ENCODE data around the gene KIRREL2.

The KIRREL2 gene

GRCh38 chr19:35851213-35852028 is 5.3 kb upstream of the KIRREL2 start:
- in situ Hi-C loops (cut with MboI; ENCODE audit: low pct_unique_long_range_greater_than_20kb, low sequenced_read_pairs, unreplicated experiment), result no loop called here
- TF ChIP-seq CTCF (IDR thresholded peaks at IDR 0.05; ENCODE audit: extremely low read depth, insufficient read depth, missing control alignments), result peak; percentile 8
- DNase-seq (ENCODE audit: low spot score), result no peak

GRCh38 chr19:35852029-35852780 is 4.5 kb upstream of the KIRREL2 start, which contains the start of gene NPHS1:
TSS of gene NPHS1 (minus strand) at chr19:35852504. CDS start at chr19:35851837, 667 bp downstream.
- DNase-seq (ENCODE audit: low spot score), result no peak
- in situ Hi-C loops (cut with MboI; ENCODE audit: low pct_unique_long_range_greater_than_20kb, low sequenced_read_pairs, unreplicated experiment), result no loop called here
- TF ChIP-seq CTCF (IDR thresholded peaks at IDR 0.05; ENCODE audit: extremely low read depth, insufficient read depth, missing control alignments), result no peak

- DNase-seq (ENCODE audit: low spot score), result no peak
- no peak for TF ChIP-seq CTCF (IDR thresholded peaks at IDR 0.05; ENCODE audit: extremely low read depth, insufficient read depth, missing control alignments)
- in situ Hi-C loops (cut with MboI; ENCODE audit: low pct_unique_long_range_greater_than_20kb, low sequenced_read_pairs, unreplicated experiment), result no loop called here
These were observed 3.5 kb upstream of the KIRREL2 start for GRCh38 chr19:35853038-35853756.

GRCh38 chr19:35858311-35858710 is 1.6 kb downstream of the KIRREL2 start:
- in situ Hi-C loops (cut with MboI; ENCODE audit: low pct_unique_long_range_greater_than_20kb, low sequenced_read_pairs, unreplicated experiment), result no loop called here
- no peak for TF ChIP-seq CTCF (IDR thresholded peaks at IDR 0.05; ENCODE audit: extremely low read depth, insufficient read depth, missing control alignments)
- DNase-seq (ENCODE audit: low spot score), result no peak

GRCh38 chr19:35859414-35859813 is 2.7 kb downstream of the KIRREL2 start:
- DNase-seq (ENCODE audit: low spot score), result no peak
- TF ChIP-seq CTCF (IDR thresholded peaks at IDR 0.05; ENCODE audit: extremely low read depth, insufficient read depth, missing control alignments), result no peak
- in situ Hi-C loops (cut with MboI; ENCODE audit: low pct_unique_long_range_greater_than_20kb, low sequenced_read_pairs, unreplicated experiment), result no loop called here

GRCh38 chr19:35860436-35860817 is 3.7 kb downstream of the KIRREL2 start:
- in situ Hi-C loops (cut with MboI; ENCODE audit: low pct_unique_long_range_greater_than_20kb, low sequenced_read_pairs, unreplicated experiment), result no loop called here
- no peak for DNase-seq (ENCODE audit: low spot score)
- no peak for TF ChIP-seq CTCF (IDR thresholded peaks at IDR 0.05; ENCODE audit: extremely low read depth, insufficient read depth, missing control alignments)

All from GM13977 (cell line).